ENCODE data around the gene FOXP1. TPM values are rescaled to one million over a fixed set of nuclear protein-coding genes. Genes with fewer than 3 reads are reported as not detected.
A peak's percentile ranks its signal among the peaks of the same experiment; 100 is the strongest.

FOXP1 gene
- total RNA-seq, 4 donors from 2014 or later: 103 to 173 (median 140) TPM

GRCh38 chr3:71486831-71487230 is 96.7 kb downstream of the FOXP1 start:
- TF ChIP-seq CTCF (IDR thresholded peaks at IDR 0.05) (no peak), POLR2A (IDR thresholded peaks at IDR 0.05) (no peak)
- DNase-seq: no peak
- Histone ChIP-seq H3K4me3 (no peak overlapping the region), H3K36me3 (peaks cover 0 to 10% (median 0%) of the 10 kb centered on the region in 3 donors), H3K27ac (peak overlapping the region in 1 of 4 donors; percentile 46), H3K4me1 (no peaks in the 10 kb centered on the region), H3K9me3 (peaks cover 0 to 7% (median 0%) of the 10 kb centered on the region in 4 donors), H3K27me3 (no peaks in the 10 kb centered on the region)

GRCh38 chr3:71485896-71486295 is 97.6 kb downstream of the FOXP1 start:
- no peak overlapping the region for H3K27ac ChIP-seq
- H3K27me3 ChIP-seq: no peaks in the 10 kb centered on the region
- DNase-seq: no peak
- H3K4me1 ChIP-seq: no peaks in the 10 kb centered on the region
- peaks cover 0 to under 1% (median 0%) of the 10 kb centered on the region in 3 donors for H3K36me3 ChIP-seq
- no peak overlapping the region for H3K4me3 ChIP-seq
- H3K9me3 ChIP-seq: peaks cover 0 to under 1% (median 0%) of the 10 kb centered on the region in 4 donors
- TF ChIP-seq POLR2A (IDR thresholded peaks at IDR 0.05): no peak

GRCh38 chr3:71484452-71484851 is 99.1 kb downstream of the FOXP1 start:
- no peaks in the 10 kb centered on the region for H3K27me3 ChIP-seq
- no peaks in the 10 kb centered on the region for H3K4me1 ChIP-seq
- no peaks in the 10 kb centered on the region for H3K9me3 ChIP-seq
- TF ChIP-seq POLR2A (IDR thresholded peaks at IDR 0.05): no peak
- TF ChIP-seq CTCF (IDR thresholded peaks at IDR 0.05): no peak
- no peak for DNase-seq
- no peaks in the 10 kb centered on the region for H3K36me3 ChIP-seq
- no peak overlapping the region for H3K4me3 ChIP-seq
- no peak overlapping the region for H3K27ac ChIP-seq

- Histone ChIP-seq H3K9me3 (no peaks in the 10 kb centered on the region), H3K4me1 (no peaks in the 10 kb centered on the region), H3K4me3 (no peak overlapping the region), H3K27ac (no peak overlapping the region), H3K27me3 (no peaks in the 10 kb centered on the region), H3K36me3 (no peaks in the 10 kb centered on the region)
- peak in 1 of 6 experiments; percentile 8 for TF ChIP-seq CTCF (IDR thresholded peaks at IDR 0.05)
- no peak for TF ChIP-seq POLR2A (IDR thresholded peaks at IDR 0.05)
- DNase-seq: no peak
Measured at GRCh38 chr3:71484047-71484446, 99.5 kb downstream of the FOXP1 start.

GRCh38 chr3:71482771-71483170 is 100.8 kb downstream of the FOXP1 start:
- no peaks in the 10 kb centered on the region for H3K4me1 ChIP-seq
- H3K27ac ChIP-seq: no peak overlapping the region
- no peaks in the 10 kb centered on the region for H3K27me3 ChIP-seq
- H3K36me3 ChIP-seq: no peaks in the 10 kb centered on the region
- H3K9me3 ChIP-seq: no peaks in the 10 kb centered on the region
- H3K4me3 ChIP-seq: no peak overlapping the region
- DNase-seq: no peak
- TF ChIP-seq CTCF (IDR thresholded peaks at IDR 0.05): no peak
- TF ChIP-seq POLR2A (IDR thresholded peaks at IDR 0.05): no peak

- no peaks in the 10 kb centered on the region for H3K9me3 ChIP-seq
- H3K4me3 ChIP-seq: no peak overlapping the region
- no peak overlapping the region for H3K27ac ChIP-seq
- H3K4me1 ChIP-seq: no peaks in the 10 kb centered on the region
- no peaks in the 10 kb centered on the region for H3K27me3 ChIP-seq
- no peak for DNase-seq
- no peak for TF ChIP-seq CTCF (IDR thresholded peaks at IDR 0.05)
- TF ChIP-seq POLR2A (IDR thresholded peaks at IDR 0.05): no peak
- H3K36me3 ChIP-seq: no peaks in the 10 kb centered on the region
Measured at GRCh38 chr3:71478568-71478967, 105.0 kb downstream of the FOXP1 start.
